ENCODE data around the gene STK26. TPM values are rescaled to one million over a fixed set of nuclear protein-coding genes. Genes with fewer than 3 reads are reported as not detected.

Gene STK26
- polyA plus RNA-seq, 3 donors from 2014 or later, result 94.0 to 114 (median 104) TPM

DNA sequence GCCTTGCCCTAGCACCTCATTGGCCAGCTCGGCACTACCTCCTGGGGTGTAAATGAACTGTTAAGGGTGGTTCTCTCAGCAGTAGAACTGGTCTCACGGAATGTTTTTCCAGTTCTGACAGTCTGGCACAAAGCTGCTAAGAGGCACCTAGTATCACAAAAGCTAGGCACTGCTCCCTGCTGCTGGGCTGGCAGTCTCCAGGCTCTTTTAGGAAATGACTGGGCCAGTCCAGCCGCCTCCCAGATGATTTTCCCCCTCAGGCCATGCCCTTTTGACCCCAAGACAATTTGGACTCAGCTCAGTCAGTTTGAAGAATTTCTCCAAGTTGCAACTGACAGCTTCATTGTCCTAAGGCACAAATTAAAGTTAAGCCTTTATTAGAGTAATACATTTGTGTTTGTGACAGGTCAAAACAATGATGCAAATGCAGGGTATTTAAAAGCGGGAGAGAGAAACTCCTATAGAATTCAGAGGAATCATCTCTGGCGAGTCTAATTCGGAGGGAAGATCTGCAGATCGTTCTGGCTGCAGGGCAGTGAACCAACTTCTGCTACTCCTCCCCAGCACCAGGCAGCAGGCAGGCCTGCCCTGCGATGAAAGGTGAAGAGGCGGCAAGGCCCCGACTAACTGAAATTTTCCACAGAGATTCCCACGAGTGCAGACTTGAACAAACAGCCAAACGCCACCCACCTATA lies 96.9 kb downstream of the STK26 start:
- Mint-ChIP-seq H3K36me3 (no peaks in the 10 kb centered on the region), H3K4me1 (no peaks in the 10 kb centered on the region), H3K9me3 (no peaks in the 10 kb centered on the region), H3K27me3 (ENCODE audit: low read depth in 3 of 3) (peaks cover 0 to 3% (median 2%) of the 10 kb centered on the region in 3 donors), H3K4me3 (no peak overlapping the region), H3K27ac (no peak overlapping the region)
- no peak for DNase-seq

DNA sequence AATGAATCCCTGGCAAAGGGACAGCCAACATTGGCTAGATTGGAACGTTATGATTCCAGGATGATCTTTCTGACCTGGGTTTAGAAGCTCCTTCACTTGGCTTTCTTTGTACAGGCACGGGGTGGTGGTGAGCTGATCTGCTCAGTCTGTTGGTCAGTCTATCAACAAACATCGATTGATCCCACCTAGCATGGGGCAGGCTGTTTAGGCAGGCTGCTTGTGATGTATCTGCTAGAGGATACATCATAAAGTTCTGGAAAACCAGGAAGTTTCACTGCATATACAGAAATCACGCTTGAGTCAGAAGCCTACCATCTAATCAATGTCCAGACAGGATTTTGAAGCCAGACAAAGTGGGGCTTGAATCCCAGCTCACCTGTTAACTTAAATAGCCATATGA lies 97.8 kb downstream of the STK26 start:
- Mint-ChIP-seq H3K27me3 (ENCODE audit: low read depth in 3 of 3) (peaks cover 0 to 3% (median 2%) of the 10 kb centered on the region in 3 donors), H3K4me3 (no peak overlapping the region), H3K36me3 (no peaks in the 10 kb centered on the region), H3K27ac (no peak overlapping the region), H3K4me1 (no peaks in the 10 kb centered on the region), H3K9me3 (no peaks in the 10 kb centered on the region)
- no peak for DNase-seq

Other genes with a start within 250 kb of the STK26 start
- not detected for gene FRMD7, start 104.7 kb downstream of the STK26 start, polyA plus RNA-seq
- gene RAP2C, start 196.1 kb downstream of the STK26 start, polyA plus RNA-seq, result 10 to 100 TPM; 21.6 to 24.7 (median 24.2) TPM

Measured in immature natural killer cell (primary cell).